CD4-positive, alpha-beta memory T cell (primary cell): ENCODE results near the gene PLAA. TPM values are rescaled to one million over a fixed set of nuclear protein-coding genes. Genes with fewer than 3 reads are reported as not detected.

Experiments used
- CTCF ChIA-PET: fragments of 350-600 bp; sonication (Branson Sonifier 250); formaldehyde crosslinking; loops from one replicate; lab custom pipeline; 2021; ENCODE audit warnings: inconsistent platforms; ENCODE audit not compliant: partially characterized antibody; lab: Charles Lee
- POLR2A ChIA-PET: fragments of 350-600 bp; sonication (Branson Sonifier 250); formaldehyde crosslinking; loops from one replicate; lab custom pipeline; 2021; ENCODE audit not compliant: partially characterized antibody; lab: Charles Lee
- DNase-seq, 5 donors: peaks; one replicate each; pipeline versions ENCODE4 v3.0.0 to v3.0.0-alpha.2; 2020 to 2022; ENCODE audit warnings: mixed read lengths in 1 of 5
- H3K27ac ChIP-seq: one replicate; pipeline ENCODE4 v1.7.0; 2013; ENCODE audit warnings: low read depth, low read length
- H3K27me3 ChIP-seq: 2 replicates; pipeline ENCODE4 v1.7.0; 2013; ENCODE audit warnings: mild to moderate bottlenecking, low read length, moderate library complexity; ENCODE audit not compliant: insufficient read depth
- H3K36me3 ChIP-seq: 2 replicates; pipeline ENCODE4 v1.7.0; 2013; ENCODE audit warnings: mild to moderate bottlenecking, low read length, moderate library complexity; ENCODE audit not compliant: insufficient read depth
- H3K4me1 ChIP-seq: 2 replicates; pipeline ENCODE4 v1.7.0; 2013; ENCODE audit warnings: mild to moderate bottlenecking, low read length, moderate library complexity; ENCODE audit not compliant: insufficient read depth
- H3K4me3 ChIP-seq, 2 donors: one replicate each; pipeline ENCODE4 v1.7.0; 2013; ENCODE audit warnings: low read length in 2 of 2, mild to moderate bottlenecking in 1 of 2
- H3K9me3 ChIP-seq, 2 donors: one replicate each; pipeline ENCODE4 v1.7.0; 2013; ENCODE audit warnings: low read length in 2 of 2, control low read depth in 1 of 2; ENCODE audit not compliant: control insufficient read depth in 1 of 2
- H3K27ac Mint-ChIP-seq, 7 donors: one replicate each; pipeline ENCODE4 v1.8.0; 2020 to 2021; ENCODE audit warnings: mixed read lengths in 7 of 7, mild to moderate bottlenecking in 6 of 7, inconsistent platforms in 3 of 7, moderate library complexity in 3 of 7
- H3K27me3 Mint-ChIP-seq, 2 donors: one replicate each; pipeline ENCODE4 v1.8.0; 2020 to 2021; ENCODE audit warnings: mixed read lengths in 2 of 2
- H3K36me3 Mint-ChIP-seq, 2 donors: one replicate each; pipeline ENCODE4 v1.8.0; 2020 to 2021; ENCODE audit warnings: mixed read lengths in 2 of 2, inconsistent platforms in 1 of 2, mild to moderate bottlenecking in 1 of 2
- H3K4me1 Mint-ChIP-seq, 4 donors: one replicate each; pipeline ENCODE4 v1.8.0; 2020 to 2021; ENCODE audit warnings: mixed read lengths in 4 of 4, mild to moderate bottlenecking in 1 of 4
- H3K4me3 Mint-ChIP-seq, 8 donors: one replicate each; pipeline ENCODE4 v1.8.0; 2020 to 2021; ENCODE audit warnings: mixed read lengths in 8 of 8, mild to moderate bottlenecking in 7 of 8, moderate library complexity in 6 of 8, inconsistent platforms in 3 of 8
- H3K9me3 Mint-ChIP-seq, 8 donors: one replicate each; pipeline ENCODE4 v1.8.0; 2020 to 2021; ENCODE audit warnings: mixed read lengths in 8 of 8, mild to moderate bottlenecking in 5 of 8, inconsistent platforms in 3 of 8, moderate library complexity in 1 of 8
- intact Hi-C: fragments of 100-400 bp; cut with micrococcal nuclease; formaldehyde crosslinking; loops from one replicate; pipeline ENCODE4 v1.15.1; 2023
- polyA plus RNA-seq, 2 donors: library from polyadenylated mRNA; unstranded; fragments of 300-500 nt; fragmentation: Illumina TruSeq; gene quantifications; one replicate each; pipeline ENCODE4 v1.2.3, GENCODE V29; 2021
- total RNA-seq, 2 experiments: library from RNA; stranded (reverse); gene quantifications; one replicate each; pipeline ENCODE4 v1.2.3, GENCODE V29; 2021

PLAA gene
- total and polyA plus RNA-seq, 4 experiments from 2014 or later = 12.8 to 28.3 (median 25.2) TPM

GRCh38 chr9:26937816-26938371, 9.1 kb downstream of the PLAA start:
- no peak overlapping the region for H3K27ac ChIP-seq
- Mint-ChIP-seq H3K36me3 (peaks cover 20 to 26% of the 10 kb centered on the region in 2 donors), H3K9me3 (peaks cover 0 to 11% (median 6%) of the 10 kb centered on the region in 8 donors), H3K27me3 (no peaks in the 10 kb centered on the region), H3K4me3 (peak overlapping the region in 2 of 8 donors; percentile 9 to 13), H3K4me1 (peaks cover 41 to 69% (median 52%) of the 10 kb centered on the region in 4 donors), H3K27ac (peak overlapping the region in 1 of 7 donors; percentile 24)
- peaks cover 0 to 6% of the 10 kb centered on the region in 2 donors for H3K9me3 ChIP-seq
- ChIA-PET CTCF (no interaction called here), POLR2A (interaction anchor here (1.2 kb wide), 1 partner anchor 9 kb away, joined by 4 read pairs; the partner anchor contains the start of gene PLAA)
- H3K4me1 ChIP-seq = peaks cover 46% of the 10 kb centered on the region
- no peak for DNase-seq
- H3K4me3 ChIP-seq = no peak overlapping the region
- no peaks in the 10 kb centered on the region for H3K27me3 ChIP-seq
- no peaks in the 10 kb centered on the region for H3K36me3 ChIP-seq
- intact Hi-C loops = no loop called here

- DNase-seq = no peak
- intact Hi-C loops = no loop called here
- peak overlapping the region in 3 of 7 donors; percentile 15 to 65 (median 32) for H3K27ac Mint-ChIP-seq
- H3K4me1 Mint-ChIP-seq = peaks cover 31 to 48% (median 39%) of the 10 kb centered on the region in 4 donors
- H3K27me3 Mint-ChIP-seq = no peaks in the 10 kb centered on the region
- POLR2A ChIA-PET = interaction anchor here (0.5 to 1.5 kb wide), 3 partner anchors 11 to 39 kb away, joined by 3 to 5 read pairs (median 3); partner anchors contain the start of gene IFT74
- no peak overlapping the region for H3K4me3 ChIP-seq
- peaks cover 28 to 30% of the 10 kb centered on the region in 2 donors for H3K36me3 Mint-ChIP-seq
- no peaks in the 10 kb centered on the region for H3K27me3 ChIP-seq
- CTCF ChIA-PET = no interaction called here
- peaks cover 0 to 11% (median 6%) of the 10 kb centered on the region in 8 donors for H3K9me3 Mint-ChIP-seq
- peak overlapping the region in 1 of 8 donors; percentile 44 for H3K4me3 Mint-ChIP-seq
- peaks cover 31% of the 10 kb centered on the region for H3K4me1 ChIP-seq
- no peak overlapping the region for H3K27ac ChIP-seq
- peaks cover 0 to 6% of the 10 kb centered on the region in 2 donors for H3K9me3 ChIP-seq
- no peaks in the 10 kb centered on the region for H3K36me3 ChIP-seq
These were observed 11.2 kb downstream of the PLAA start for GRCh38 chr9:26935847-26936246.

GRCh38 chr9:26928902-26929495, 18.0 kb downstream of the PLAA start:
- no peak overlapping the region for H3K27ac ChIP-seq
- peaks cover 37 to 54% of the 10 kb centered on the region in 2 donors for H3K36me3 Mint-ChIP-seq
- H3K9me3 Mint-ChIP-seq = no peaks in the 10 kb centered on the region
- ChIA-PET CTCF (interaction anchor here (1.2 kb wide), 1 partner anchor 32 kb away, joined by 3 read pairs; no protein-coding TSS in a partner anchor), POLR2A (interaction anchor here (0.9 kb wide), 1 partner anchor 18 kb away, joined by 3 read pairs; the partner anchor contains the start of gene PLAA)
- H3K27ac Mint-ChIP-seq = no peak overlapping the region
- H3K27me3 ChIP-seq = no peaks in the 10 kb centered on the region
- no peak overlapping the region for H3K4me3 ChIP-seq
- no peak for DNase-seq
- peaks cover 26% of the 10 kb centered on the region for H3K36me3 ChIP-seq
- H3K4me3 Mint-ChIP-seq = no peak overlapping the region
- no peaks in the 10 kb centered on the region for H3K4me1 ChIP-seq
- intact Hi-C loops = no loop called here
- no peaks in the 10 kb centered on the region for H3K27me3 Mint-ChIP-seq
- H3K4me1 Mint-ChIP-seq = peaks cover 0 to 3% (median 2%) of the 10 kb centered on the region in 4 donors
- H3K9me3 ChIP-seq = no peaks in the 10 kb centered on the region

- H3K27me3 ChIP-seq = no peaks in the 10 kb centered on the region
- peaks cover 49% of the 10 kb centered on the region for H3K36me3 ChIP-seq
- H3K27ac ChIP-seq = no peak overlapping the region
- H3K4me1 ChIP-seq = no peaks in the 10 kb centered on the region
- intact Hi-C loops = no loop called here
- Mint-ChIP-seq H3K4me1 (peaks cover 0 to 3% (median 1%) of the 10 kb centered on the region in 4 donors), H3K4me3 (no peak overlapping the region), H3K36me3 (peaks cover 50 to 71% of the 10 kb centered on the region in 2 donors), H3K27ac (no peak overlapping the region), H3K9me3 (no peaks in the 10 kb centered on the region), H3K27me3 (no peaks in the 10 kb centered on the region)
- H3K4me3 ChIP-seq = no peak overlapping the region
- no peaks in the 10 kb centered on the region for H3K9me3 ChIP-seq
- POLR2A ChIA-PET = no interaction called here
- DNase-seq = no peak
- CTCF ChIA-PET = no interaction called here
These were observed 21.4 kb downstream of the PLAA start for GRCh38 chr9:26925609-26926008.

- no peaks in the 10 kb centered on the region for H3K9me3 Mint-ChIP-seq
- H3K27ac ChIP-seq = no peak overlapping the region
- ChIA-PET CTCF (no interaction called here), POLR2A (no interaction called here)
- no peak for DNase-seq
- no peaks in the 10 kb centered on the region for H3K27me3 Mint-ChIP-seq
- H3K9me3 ChIP-seq = no peaks in the 10 kb centered on the region
- H3K27ac Mint-ChIP-seq = no peak overlapping the region
- H3K4me1 Mint-ChIP-seq = no peaks in the 10 kb centered on the region
- intact Hi-C loops = no loop called here
- H3K4me3 ChIP-seq = no peak overlapping the region
- no peaks in the 10 kb centered on the region for H3K27me3 ChIP-seq
- H3K4me1 ChIP-seq = no peaks in the 10 kb centered on the region
- no peak overlapping the region for H3K4me3 Mint-ChIP-seq
- H3K36me3 ChIP-seq = peaks cover 60% of the 10 kb centered on the region
- H3K36me3 Mint-ChIP-seq = peaks cover 54 to 86% of the 10 kb centered on the region in 2 donors
These were observed 27.3 kb downstream of the PLAA start for GRCh38 chr9:26919698-26920097.

GRCh38 chr9:26913138-26913668, 33.8 kb downstream of the PLAA start:
- DNase-seq = no peak
- H3K9me3 Mint-ChIP-seq = no peaks in the 10 kb centered on the region
- peaks cover 38 to 62% of the 10 kb centered on the region in 2 donors for H3K36me3 Mint-ChIP-seq
- Histone ChIP-seq H3K36me3 (peaks cover 23% of the 10 kb centered on the region), H3K9me3 (no peaks in the 10 kb centered on the region), H3K4me3 (no peak overlapping the region), H3K27me3 (no peaks in the 10 kb centered on the region), H3K4me1 (no peaks in the 10 kb centered on the region), H3K27ac (no peak overlapping the region)
- no peaks in the 10 kb centered on the region for H3K27me3 Mint-ChIP-seq
- intact Hi-C loops = no loop called here
- no peak overlapping the region for H3K27ac Mint-ChIP-seq
- CTCF ChIA-PET = interaction anchor here (1.2 kb wide), 1 partner anchor 14 kb away, joined by 3 read pairs; no protein-coding TSS in a partner anchor
- H3K4me1 Mint-ChIP-seq = no peaks in the 10 kb centered on the region
- no peak overlapping the region for H3K4me3 Mint-ChIP-seq
- POLR2A ChIA-PET = no interaction called here

- ChIA-PET POLR2A (no interaction called here), CTCF (no interaction called here)
- H3K27ac ChIP-seq = no peak overlapping the region
- Mint-ChIP-seq H3K27ac (peak overlapping the region in 2 of 7 donors; percentile 35 to 61), H3K27me3 (no peaks in the 10 kb centered on the region), H3K9me3 (no peaks in the 10 kb centered on the region), H3K4me1 (no peaks in the 10 kb centered on the region), H3K4me3 (no peak overlapping the region), H3K36me3 (peaks cover 37 to 44% of the 10 kb centered on the region in 2 donors)
- no peaks in the 10 kb centered on the region for H3K27me3 ChIP-seq
- intact Hi-C loops = no loop called here
- H3K4me1 ChIP-seq = no peaks in the 10 kb centered on the region
- DNase-seq = no peak
- H3K36me3 ChIP-seq = peaks cover 6% of the 10 kb centered on the region
- H3K4me3 ChIP-seq = no peak overlapping the region
- H3K9me3 ChIP-seq = no peaks in the 10 kb centered on the region
These were observed 42.4 kb downstream of the PLAA start for GRCh38 chr9:26904671-26905070.
